HG03039 (cell line): ENCODE measurements around the gene RAD21L1.

Experiments
- ATAC-seq: cut with Tn5 transposase; IDR thresholded peaks from one replicate; pipeline ENCODE4 v1.9.1; 2021; ENCODE audit warnings: mild to moderate bottlenecking, moderate library complexity; ENCODE audit not compliant: unreplicated experiment

RAD21L1 gene

DNA sequence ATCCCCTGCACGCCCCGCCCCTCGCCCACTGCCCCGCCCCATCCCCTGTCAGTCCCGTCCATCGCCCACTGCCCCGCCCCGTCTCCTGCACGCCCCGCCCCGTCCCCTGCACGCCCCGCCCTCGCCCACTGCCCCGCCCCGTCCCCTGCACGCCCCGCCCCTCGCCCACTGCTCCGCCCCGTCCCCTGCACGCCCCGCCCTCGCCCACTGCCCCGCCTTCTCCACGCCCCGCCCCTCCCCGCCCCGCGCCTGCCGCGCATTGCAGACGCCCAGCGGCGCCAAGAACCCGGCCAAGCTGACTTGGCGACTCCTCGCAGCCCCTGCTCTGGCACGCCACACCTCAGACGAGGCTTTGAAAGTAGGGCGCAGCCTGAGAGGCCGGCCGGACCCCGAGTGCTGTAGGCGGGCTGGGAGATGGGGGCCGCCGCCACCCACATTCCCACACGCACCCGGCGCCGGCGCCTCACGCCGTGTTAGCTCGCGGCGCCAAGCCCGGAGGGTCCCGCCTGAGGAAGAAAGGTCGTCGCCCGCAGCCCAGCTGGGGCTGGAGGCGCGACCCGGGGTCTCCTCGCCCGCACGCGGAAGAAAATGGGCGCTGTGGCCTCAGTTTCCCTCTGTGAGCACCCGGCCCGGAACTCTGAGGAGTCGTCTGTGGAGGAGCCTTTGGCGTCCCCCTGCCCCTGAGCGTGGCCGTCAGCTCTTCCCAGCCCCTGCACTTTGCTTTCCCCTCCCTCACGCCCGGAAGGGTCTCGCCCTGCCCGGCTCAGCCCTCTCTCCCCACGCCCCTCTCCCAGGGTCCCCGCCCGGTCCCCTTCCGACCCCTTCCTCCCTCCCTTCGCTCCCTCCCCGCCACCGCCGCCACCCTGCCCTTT lies at the start of gene RAD21L1:
RAD21L1 (plus strand) TSS at position 262 of the 872 bp plus-strand sequence. CDS start 2,410 bp downstream, outside the sequence.
- ATAC-seq = no peak

DNA sequence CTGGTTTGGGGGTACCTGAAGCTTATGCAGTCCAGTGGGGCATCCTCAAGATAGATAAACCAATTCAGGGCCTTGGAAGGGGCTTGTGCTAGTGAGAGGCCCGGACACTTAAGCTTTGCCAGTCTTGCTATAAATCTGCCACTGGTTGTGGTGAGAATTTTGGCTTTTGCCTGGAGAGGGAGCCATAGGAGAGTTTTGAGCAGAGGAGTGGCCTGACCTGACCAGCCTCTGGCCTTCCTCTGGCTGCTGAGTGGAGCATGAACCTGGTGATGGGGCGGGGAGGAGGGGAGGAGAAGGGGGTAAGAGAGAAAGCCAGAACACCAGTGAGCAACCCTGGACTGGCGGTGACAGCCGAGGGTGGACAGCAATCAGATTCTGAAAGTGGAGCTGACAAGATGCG lies 48.2 kb upstream of the RAD21L1 start:
- no peak for ATAC-seq

DNA sequence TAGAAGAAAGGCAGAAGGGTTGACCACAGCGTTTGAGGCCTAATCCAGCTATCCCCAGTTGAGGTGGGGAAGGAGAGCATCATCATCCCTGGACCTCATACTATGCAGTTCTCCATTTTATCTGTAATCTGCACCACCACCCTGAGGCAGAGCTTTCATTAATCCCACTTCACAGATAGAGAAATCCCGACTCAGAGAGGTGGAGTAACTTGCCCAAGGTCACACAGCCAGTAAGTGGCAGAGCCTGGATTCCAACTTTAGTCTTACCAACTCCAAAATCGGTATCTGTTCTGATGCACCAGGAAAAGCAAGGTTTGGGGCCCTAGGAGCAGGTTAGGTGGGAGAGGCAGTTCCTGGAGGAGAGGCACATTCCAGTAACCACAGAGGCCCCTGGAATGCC lies 47.7 kb upstream of the RAD21L1 start:
- ATAC-seq = no peak

DNA sequence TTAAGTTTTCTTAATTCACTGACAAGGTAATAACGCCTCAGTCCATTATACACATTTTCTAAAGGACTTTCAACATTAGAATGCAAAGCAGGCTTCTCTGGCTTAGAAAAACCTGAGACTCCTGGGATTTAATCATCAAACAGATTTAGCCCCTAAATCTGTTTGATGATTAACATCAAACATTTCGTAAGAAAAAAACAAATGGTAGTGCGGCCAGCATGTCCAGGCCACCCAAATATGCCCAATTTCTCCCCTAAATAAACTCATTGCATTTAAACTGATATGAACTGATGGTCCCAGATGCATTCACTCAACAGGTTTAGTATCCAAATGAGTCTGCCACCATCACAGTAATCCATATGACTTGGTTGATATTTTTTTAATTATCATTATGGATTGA lies 47.2 kb upstream of the RAD21L1 start:
- no peak for ATAC-seq

DNA sequence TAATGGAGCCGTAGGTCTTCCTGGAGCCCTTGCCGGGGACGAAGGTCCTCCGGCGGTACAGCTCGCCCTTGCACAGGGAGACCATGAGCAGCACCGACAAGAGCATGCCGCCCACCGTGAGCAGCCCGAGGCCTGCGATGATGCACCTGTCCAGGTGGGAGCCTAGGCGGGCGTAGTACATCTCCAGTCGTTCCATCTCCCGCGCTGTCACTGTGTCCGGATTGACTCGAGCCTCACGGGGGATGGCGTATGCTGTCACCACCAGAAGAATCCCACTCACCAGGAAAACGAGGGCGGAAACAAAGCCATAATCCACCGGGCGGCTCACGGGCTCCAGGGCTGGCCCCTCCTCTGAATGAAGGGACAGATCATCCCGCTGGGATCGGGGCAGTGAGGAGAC lies 44.9 kb upstream of the RAD21L1 start:
- no peak for ATAC-seq

DNA sequence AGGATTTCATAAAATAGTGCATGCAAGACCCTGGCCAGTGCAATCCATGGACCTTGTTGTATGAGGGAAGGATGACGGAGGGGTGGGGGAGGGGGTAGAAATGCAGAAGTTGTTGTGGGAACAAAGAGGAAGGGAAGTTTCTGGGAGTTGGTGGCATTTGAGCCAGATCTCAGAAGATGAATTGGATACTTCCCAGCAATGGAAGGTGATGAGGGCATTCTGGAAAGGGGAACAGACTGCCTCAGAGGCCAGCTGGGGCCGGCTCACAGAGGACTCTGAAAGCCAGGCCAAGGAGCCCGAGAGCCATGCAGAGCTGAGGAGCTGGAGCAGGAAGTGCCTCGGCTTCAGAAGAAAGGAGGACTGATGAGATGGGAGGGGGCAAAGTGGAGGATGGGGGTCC lies 43.7 kb upstream of the RAD21L1 start:
- no peak for ATAC-seq

DNA sequence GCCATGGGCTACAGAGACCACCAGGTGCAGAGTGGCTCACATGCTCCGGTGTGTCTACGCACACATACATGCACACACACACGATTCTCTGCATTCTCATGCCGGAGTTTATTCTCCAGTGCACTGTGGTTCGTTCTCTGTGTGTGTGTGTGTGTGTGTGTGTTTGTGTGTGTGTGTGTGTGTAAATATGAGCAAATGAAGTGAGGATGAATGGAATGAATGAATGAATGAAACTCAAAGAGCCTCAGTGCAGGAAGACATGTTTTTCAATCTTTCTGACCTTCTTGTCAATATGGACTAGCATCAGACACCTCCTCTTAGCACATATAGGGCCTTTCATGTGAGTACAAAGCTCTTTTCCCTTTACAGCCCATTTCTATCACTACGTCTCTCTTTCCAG lies 42.7 kb upstream of the RAD21L1 start:
- ATAC-seq = no peak

DNA sequence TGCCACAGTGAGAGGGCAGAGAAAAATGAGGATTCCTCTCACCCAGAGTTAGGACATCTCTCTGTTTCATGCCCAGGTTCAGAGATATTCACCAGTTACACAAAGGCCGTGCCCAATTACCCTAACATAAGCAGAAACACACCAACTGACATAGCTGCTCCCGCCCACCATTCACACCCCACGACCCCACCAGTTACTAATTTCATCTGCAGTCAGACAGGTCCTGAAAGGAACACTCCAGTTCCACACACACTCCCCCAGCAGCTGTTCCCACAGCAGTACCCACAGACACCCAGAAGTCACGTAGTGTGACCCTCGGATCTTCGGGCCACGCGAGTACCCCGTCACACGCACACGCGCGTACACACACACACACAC lies 41.6 kb upstream of the RAD21L1 start:
- ATAC-seq = no peak

DNA sequence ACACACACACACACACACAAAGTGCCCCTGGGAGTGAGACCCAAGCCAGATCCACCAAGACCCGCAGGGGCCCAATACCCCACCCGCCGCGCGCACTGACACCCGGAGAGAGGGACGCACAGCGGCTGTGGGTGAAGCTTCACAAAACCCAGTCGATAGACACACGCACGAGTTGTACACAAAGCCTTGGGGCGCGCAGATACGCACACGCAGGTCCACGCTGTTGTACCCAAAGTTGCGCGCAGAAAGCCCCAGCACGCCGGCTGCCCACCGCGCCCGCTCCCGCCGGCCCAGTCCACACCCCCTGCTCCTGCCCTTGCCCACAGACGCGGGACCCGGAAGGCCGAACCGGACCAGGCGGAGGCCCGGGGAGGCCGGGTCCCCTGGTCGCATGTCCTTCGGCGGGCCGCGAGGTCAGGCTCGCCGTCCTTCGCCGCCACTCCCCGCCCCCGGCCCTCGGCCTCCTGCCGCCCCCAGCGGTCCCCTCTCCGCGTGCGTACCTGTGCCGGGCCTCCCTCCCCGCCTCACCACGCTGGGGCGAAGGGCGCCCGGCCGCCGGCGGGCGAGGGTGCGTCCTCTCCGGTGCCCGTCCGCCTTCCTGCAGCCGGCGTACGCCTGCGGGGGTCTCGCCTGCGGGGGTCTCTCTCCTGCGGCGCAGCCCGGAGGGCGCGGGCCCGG lies 41.1 kb upstream of the RAD21L1 start, which contains the start of gene TMEM74B:
TMEM74B (minus strand) TSS at position 344 of the 678 bp plus-strand sequence. CDS start 1,180 bp downstream, outside the sequence.
- no peak for ATAC-seq

DNA sequence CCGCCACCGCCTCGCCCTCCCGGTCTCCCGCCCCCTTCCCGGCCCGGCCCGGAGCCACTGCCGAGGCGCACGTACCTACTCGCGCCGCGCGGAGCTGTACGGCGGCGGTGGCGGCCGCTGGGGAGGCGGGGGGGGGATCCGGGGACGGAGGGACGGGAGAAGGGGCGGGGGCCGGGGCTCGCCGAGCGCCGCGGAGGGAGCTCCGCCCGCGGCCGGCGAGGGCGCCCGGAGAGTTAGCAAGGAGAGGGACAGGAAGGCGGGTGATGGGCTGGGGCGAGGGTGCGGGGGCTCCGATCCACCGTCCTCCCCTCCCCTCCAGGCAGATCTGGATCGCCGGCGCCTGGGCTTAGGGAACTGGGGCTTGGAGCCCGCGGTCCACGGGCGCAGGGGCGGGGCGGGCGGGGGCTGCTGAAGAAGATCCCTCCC lies 40.5 kb upstream of the RAD21L1 start:
- ATAC-seq = no peak

DNA sequence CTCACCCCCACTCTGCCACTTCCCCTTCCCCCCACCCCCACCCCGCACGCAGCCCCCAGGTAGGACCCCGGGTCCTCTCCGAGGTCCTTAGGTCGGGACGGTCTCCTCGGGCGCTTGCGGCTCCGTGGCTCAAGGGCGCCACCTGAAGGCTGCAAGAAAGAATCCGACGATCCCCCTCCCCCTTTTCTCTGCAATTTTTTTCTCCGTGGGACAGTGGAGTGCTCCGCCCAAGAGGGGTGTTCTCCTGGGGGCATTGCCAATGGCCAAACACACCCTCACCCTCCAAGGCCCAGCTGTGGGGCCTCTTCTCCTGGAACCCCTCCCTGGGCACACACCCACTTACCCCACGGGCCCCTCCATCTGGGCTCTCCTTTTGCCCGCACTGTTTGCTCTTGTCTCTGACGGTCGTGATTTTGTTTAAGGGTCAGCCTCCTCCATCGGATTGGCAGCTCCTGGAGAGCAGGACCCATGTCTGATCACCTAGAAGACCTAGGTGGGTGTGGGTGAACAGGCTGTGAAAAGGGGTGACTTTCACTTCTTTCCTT lies 40.0 kb upstream of the RAD21L1 start:
- no peak for ATAC-seq

DNA sequence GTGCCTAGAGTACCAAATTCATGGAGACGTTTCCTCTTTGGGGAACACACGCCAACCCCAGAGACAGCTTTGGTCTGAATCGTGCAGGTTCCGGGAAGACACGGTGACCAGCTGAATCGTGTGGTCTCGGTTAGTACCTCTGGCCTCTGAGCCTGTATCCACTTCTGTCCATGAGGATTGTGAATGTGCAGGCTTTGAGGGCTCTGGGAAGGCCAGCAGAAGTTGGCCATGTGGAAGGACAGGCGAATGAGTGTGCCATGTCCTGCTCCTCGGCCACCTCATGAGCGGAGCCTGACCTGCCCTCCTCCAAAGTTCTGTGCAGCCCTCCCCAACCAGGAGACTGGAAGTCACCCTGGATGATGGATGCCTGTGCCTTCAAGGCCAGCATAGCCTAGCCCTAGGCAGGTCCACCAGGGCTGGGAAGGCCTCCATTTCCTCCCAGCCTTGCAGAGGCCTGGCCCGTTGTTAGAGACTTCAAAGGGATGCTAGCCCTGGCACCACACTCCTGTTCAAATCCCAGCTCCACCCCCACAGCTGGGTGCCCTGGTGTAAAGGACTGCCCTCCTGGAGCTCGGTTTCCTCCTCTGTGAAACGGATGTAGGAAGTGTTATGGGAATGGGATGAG lies 39.4 kb upstream of the RAD21L1 start:
- no peak for ATAC-seq

DNA sequence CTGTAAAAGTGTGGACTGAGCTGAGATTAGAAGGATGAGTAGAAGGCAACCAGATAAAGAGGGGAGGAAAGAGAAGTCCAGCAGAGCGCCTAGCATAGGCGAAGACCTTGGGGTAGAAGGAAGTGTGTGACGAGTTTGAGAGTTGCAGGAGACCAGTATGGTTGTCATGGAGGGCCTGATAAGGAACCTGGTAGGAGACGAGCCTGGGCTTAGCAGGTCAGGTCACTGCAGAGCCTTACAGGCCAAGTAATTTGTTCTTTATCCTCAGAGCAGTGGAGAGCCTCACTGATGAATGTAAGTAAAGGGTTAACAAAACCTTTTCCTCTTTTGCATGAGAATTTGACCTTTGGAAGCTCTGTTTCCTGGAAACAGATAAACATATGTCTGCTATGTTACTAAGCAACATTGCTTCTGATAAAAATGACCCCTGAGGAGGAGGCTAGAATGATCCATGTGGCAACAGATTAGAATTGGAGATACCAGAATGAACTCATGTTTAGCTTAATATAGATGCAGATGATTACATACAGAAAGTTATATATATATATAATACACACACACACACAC lies 38.2 kb upstream of the RAD21L1 start:
- no peak for ATAC-seq

DNA sequence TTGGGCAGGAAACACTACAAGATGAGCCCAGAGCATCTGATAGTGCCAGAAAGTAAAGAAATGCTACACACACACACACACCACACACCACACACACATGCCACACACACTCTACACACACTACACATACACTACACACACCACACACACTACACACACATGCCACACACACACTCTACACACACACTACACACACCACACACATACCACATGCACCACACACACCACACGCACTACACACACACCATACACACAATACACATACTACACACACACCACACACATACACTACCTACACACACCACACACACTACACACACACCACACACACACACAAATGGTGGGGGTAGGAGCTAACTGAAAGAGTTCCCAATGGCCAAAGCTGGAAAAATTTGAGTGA lies 37.5 kb upstream of the RAD21L1 start:
- no peak for ATAC-seq

DNA sequence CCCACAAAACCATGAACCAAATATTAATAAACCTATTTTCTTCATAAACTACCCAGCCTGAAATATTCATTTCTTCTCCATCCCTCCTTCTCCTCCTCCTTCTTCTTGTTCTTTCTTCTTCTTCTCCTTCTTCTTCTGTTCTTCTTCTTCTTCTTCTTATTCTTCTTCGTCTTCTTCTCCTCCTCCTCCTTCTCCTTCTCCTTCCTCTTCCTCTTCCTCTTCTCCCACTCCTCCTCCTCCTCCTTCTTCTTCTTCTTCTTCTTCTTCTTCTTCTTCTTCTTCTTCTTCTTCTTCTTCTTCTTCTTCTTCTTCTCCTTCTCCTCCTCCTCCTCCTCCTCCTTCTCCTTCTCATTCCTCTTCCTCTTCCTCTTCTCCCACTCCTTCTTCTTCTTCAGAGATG lies 36.0 kb upstream of the RAD21L1 start:
- ATAC-seq = no peak

DNA sequence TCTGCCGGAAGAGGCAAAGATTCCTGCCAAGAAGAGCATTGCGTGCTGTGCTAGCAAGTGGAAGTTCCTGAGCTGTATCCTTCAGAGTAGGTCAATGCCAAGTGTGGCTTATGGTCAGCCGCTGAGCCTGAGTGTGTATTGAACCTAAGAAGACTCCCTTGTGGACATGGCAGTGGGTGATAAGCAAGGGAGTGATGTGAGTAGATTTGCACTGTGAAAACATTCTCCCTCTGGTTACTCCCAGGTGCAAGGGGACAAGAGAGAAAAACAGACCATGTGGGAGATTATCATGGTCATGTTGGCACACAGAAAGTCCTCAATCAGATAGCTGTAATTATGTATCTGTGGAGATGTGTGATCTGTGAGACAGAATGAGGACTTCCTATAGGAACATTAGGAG lies 35.0 kb upstream of the RAD21L1 start:
- ATAC-seq = no peak

DNA sequence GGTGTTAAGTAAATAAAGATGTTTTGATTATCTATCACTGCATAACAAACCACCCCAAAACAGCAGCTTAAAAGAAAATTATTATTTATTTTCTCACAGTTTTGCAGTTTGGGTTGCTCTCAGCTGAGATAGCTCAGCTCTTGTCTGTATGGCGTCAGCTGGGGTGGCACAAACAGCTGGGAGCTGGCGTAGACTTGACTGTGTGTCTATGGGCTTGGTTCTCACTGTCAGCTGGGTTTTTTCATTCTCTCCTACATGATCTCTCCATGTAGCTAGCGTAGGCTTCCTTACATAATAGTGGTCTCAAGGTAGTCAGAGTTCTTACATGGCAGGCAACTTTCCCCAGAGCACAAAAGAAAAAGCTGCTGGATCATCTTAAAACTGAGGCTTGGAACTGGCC lies 34.5 kb upstream of the RAD21L1 start:
- no peak for ATAC-seq

DNA sequence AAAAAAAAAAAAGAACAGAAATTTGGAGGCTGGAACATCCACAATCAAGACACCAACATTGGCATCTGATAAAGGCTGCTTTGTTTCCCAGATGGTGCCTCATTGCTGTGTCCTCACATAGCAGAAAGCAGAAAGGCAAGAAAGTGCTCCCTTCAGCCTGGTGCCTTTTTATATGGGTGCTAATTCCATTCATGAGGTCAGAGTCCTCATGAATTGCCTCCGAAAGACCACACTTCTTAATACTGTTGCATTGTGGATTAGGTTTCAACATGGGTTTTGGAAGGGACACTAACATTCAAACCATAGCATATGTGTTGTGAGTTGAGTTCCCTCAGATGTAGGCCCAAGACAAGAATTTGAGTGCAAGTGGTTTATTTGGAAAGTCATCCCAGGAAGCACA lies 30.6 kb upstream of the RAD21L1 start:
- ATAC-seq = no peak

DNA sequence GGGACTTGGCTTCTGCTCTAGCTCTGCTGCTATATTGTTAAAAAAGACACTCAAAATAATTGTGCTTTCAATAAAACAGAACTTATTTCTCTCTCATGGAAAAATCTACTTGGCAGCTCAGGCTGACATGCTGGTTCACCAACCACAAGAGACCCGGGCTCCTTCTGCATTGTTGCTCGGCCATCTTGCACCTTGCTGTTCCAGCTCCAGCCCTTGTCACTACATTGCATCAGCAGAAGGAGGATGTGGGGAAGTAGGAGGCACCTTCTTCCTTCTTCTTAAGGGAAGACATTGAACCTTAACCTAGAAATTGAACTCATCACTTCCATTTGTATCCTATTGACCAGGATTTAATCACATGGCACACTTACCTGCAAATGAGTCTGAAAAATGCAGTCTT lies 29.2 kb upstream of the RAD21L1 start:
- ATAC-seq = no peak

DNA sequence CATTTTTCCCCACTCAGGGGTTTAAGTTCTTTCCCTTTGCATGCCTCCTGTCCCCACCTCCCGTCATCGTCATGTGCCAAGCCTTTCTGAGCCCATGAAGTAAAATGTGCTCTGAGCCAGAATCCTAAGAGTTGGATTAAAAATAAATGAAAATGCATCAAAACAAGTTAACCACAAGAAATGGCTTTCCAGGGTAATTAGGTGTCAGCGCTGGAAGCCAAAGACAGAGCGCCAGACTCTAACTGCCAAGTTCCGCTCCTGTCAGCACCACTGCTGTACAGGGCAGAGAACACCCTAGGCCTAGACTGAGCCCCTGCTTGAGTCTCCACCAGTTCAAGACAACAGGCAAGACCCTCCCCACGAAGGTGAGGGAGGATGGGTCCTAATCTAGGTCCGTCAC lies 28.0 kb upstream of the RAD21L1 start:
- no peak for ATAC-seq

DNA sequence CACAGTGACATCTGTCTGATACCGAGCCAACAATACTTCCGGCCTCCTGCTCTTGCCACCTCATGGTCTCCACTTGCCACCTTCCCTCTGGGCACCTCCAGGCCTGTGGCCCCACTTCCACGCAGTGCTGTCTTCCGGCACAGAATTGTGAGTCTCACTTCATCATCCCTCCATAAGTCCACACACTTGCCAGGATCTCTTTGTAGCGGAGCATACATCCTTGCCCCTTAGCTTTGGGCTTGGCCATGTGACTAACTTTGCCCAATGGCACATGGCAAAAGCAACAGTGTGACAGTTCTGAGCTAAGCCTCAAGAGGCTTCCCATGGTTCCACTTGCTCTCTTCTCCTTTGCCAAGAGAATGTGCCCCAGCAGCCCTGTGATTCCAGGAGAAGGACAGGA lies 27.1 kb upstream of the RAD21L1 start:
- ATAC-seq = no peak
